ENCODE results near the gene DNM3. TPM values are rescaled to one million over a fixed set of nuclear protein-coding genes. Genes with fewer than 3 reads are reported as not detected.

The DNM3 gene
- total RNA-seq, 1 donor from 2014 or later, result 7.7 TPM

DNA sequence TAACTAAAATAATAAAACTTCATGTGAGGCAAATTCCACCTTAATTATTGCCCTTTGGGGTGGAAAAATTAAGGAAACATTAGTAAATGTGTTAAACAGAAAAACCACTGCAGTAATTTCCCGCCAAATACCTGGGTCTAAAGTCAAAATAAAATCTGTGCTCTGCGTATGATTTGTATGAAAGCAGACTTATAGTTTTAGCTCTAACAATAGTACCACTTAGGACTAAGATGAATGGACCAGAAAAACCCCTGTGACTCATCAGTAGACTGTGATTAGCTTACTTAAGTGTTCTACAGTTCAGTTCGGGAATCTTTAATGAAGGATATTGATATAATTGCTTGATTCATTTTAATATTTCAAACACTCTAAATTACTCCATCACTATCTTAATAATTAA lies 555.9 kb downstream of the DNM3 start:
- Mint-ChIP-seq H3K27me3 (ENCODE audit: unreplicated experiment) (no peaks in the 10 kb centered on the region), H3K4me1 (ENCODE audit: unreplicated experiment) (peaks cover 53% of the 10 kb centered on the region), H3K9me3 (ENCODE audit: unreplicated experiment) (no peaks in the 10 kb centered on the region), H3K27ac (ENCODE audit: unreplicated experiment) (no peak overlapping the region), H3K36me3 (ENCODE audit: low read depth, unreplicated experiment) (no peaks in the 10 kb centered on the region), H3K4me3 (ENCODE audit: unreplicated experiment) (no peak overlapping the region)
- no peak for DNase-seq (ENCODE audit: low spot score)
- TF ChIP-seq, protein P1, sequence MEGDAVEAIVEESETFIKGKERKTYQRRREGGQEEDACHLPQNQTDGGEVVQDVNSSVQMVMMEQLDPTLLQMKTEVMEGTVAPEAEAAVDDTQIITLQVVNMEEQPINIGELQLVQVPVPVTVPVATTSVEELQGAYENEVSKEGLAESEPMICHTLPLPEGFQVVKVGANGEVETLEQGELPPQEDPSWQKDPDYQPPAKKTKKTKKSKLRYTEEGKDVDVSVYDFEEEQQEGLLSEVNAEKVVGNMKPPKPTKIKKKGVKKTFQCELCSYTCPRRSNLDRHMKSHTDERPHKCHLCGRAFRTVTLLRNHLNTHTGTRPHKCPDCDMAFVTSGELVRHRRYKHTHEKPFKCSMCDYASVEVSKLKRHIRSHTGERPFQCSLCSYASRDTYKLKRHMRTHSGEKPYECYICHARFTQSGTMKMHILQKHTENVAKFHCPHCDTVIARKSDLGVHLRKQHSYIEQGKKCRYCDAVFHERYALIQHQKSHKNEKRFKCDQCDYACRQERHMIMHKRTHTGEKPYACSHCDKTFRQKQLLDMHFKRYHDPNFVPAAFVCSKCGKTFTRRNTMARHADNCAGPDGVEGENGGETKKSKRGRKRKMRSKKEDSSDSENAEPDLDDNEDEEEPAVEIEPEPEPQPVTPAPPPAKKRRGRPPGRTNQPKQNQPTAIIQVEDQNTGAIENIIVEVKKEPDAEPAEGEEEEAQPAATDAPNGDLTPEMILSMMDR (IDR thresholded peaks at IDR 0.05; ENCODE audit: unreplicated experiment), result no peak

DNA sequence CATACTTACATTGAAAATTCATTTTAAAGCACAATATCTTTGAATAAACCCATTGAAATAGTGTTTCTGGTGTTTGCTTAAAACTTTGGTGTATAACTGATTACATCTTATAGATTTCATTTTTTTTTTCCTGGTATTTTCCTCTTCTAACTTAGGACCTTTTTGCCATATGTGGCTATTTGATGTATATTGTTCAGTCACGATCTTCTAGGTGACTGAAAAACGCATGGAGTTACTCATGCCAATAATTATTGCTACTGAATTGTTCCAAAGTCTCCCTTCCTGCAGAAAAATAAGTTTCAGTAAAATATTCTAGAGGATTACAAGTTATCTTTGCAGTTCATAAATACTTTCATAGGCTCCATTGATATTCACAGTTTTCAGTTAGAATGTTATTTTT lies 556.3 kb downstream of the DNM3 start:
- no peak overlapping the region for H3K27ac Mint-ChIP-seq (ENCODE audit: unreplicated experiment)
- H3K36me3 Mint-ChIP-seq (ENCODE audit: low read depth, unreplicated experiment), result no peaks in the 10 kb centered on the region
- no peak for DNase-seq (ENCODE audit: low spot score)
- TF ChIP-seq, protein P1 (IDR thresholded peaks at IDR 0.05; ENCODE audit: unreplicated experiment), result no peak
- peaks cover 53% of the 10 kb centered on the region for H3K4me1 Mint-ChIP-seq (ENCODE audit: unreplicated experiment)
- H3K4me3 Mint-ChIP-seq (ENCODE audit: unreplicated experiment), result no peak overlapping the region
- H3K27me3 Mint-ChIP-seq (ENCODE audit: unreplicated experiment), result no peaks in the 10 kb centered on the region
- no peaks in the 10 kb centered on the region for H3K9me3 Mint-ChIP-seq (ENCODE audit: unreplicated experiment)

DNA sequence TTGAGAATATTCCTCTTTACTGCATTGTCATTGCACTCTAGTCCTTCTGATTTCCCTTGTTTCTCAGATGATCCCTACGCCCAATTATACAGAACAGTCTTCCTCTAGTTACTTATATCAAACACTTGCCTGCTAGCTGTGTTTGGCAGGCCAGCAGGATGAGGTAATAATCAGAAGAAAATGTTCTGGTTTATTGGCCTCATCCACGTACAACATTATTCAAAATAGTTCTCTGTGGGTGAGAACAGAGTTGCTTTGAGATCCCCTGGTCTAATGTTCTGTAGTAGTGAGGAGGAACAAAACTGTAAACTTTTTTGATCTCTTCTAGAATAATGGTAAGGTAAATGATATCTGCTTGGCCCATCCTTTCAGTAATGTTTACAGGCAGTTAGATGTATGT lies 556.9 kb downstream of the DNM3 start:
- no peaks in the 10 kb centered on the region for H3K27me3 Mint-ChIP-seq (ENCODE audit: unreplicated experiment)
- H3K27ac Mint-ChIP-seq (ENCODE audit: unreplicated experiment), result peak overlapping the region; percentile 64
- no peak for DNase-seq (ENCODE audit: low spot score)

DNA sequence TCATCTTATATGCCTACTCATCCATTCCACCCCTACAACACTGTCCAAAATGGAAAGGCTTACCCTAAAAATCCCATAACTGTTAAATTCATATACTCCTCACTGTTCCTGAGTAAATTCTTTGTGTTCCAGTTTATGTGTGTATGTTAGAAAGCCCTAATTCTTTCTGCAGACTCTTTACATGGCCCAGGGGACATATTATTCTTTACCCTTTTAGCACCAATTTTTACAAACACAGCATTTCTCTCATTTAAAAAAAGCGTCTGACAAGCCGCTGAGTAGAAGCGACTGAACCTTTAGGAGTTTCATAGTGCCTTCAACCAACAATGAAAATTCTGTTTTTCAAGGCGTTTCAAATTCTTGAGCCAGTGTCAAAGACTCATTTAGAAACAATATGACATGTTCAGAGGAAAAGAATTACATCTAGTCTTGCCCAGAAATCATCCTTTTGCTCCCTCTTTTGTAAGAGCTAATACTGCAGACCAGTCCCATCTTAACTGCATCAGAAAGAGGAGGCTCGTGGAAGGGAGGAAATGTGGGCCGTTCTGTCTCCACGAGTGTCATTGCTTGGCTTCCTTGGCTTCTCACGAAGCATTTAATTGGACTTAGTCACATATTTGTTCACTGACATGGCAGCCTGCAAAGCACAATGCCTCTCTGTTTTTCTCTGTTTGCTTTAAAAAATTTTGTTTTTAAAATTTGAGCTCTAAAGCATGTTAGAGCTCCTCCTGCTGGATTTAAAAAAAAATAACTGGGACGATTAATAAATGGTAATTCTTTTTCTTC lies 557.9 kb downstream of the DNM3 start:
- TF ChIP-seq, protein P1 (IDR thresholded peaks at IDR 0.05; ENCODE audit: unreplicated experiment), result peak; percentile 63
- H3K27me3 Mint-ChIP-seq (ENCODE audit: unreplicated experiment), result no peaks in the 10 kb centered on the region
- no peak overlapping the region for H3K4me3 Mint-ChIP-seq (ENCODE audit: unreplicated experiment)
- no peaks in the 10 kb centered on the region for H3K36me3 Mint-ChIP-seq (ENCODE audit: low read depth, unreplicated experiment)
- no peaks in the 10 kb centered on the region for H3K9me3 Mint-ChIP-seq (ENCODE audit: unreplicated experiment)
- H3K4me1 Mint-ChIP-seq (ENCODE audit: unreplicated experiment), result peaks cover 48% of the 10 kb centered on the region
- H3K27ac Mint-ChIP-seq (ENCODE audit: unreplicated experiment), result peak overlapping the region; percentile 64
- DNase-seq (ENCODE audit: low spot score), result no peak

More for the DNA sequence above, 556.9 kb downstream of the DNM3 start:
- H3K4me1 Mint-ChIP-seq (ENCODE audit: unreplicated experiment), result peaks cover 53% of the 10 kb centered on the region
- TF ChIP-seq, protein P1 (IDR thresholded peaks at IDR 0.05; ENCODE audit: unreplicated experiment), result no peak
- H3K4me3 Mint-ChIP-seq (ENCODE audit: unreplicated experiment), result no peak overlapping the region
- no peaks in the 10 kb centered on the region for H3K36me3 Mint-ChIP-seq (ENCODE audit: low read depth, unreplicated experiment)
- H3K9me3 Mint-ChIP-seq (ENCODE audit: unreplicated experiment), result no peaks in the 10 kb centered on the region

Data from endothelial cell (in vitro differentiated cells).